ENCODE measurements around the gene ACP7.

ACP7 gene

GRCh38 chr19:39099341-39099740, 15.2 kb downstream of the ACP7 start:
- H3F3A ChIP-seq (ENCODE audit: insufficient read depth, low read length): no peaks in the 10 kb centered on the region
- no peak overlapping the region for H3K27ac ChIP-seq (ENCODE audit: low read length)
- no peaks in the 10 kb centered on the region for H3K36me3 ChIP-seq (replicated peaks; ENCODE audit: insufficient read depth, low read length)
- H3K4me3 ChIP-seq (ENCODE audit: low read length): no peak overlapping the region
- H3K79me2 ChIP-seq (ENCODE audit: low read length): no peaks in the 10 kb centered on the region
- H3K9me3 ChIP-seq (replicated peaks; ENCODE audit: insufficient read depth, low read length): no peaks in the 10 kb centered on the region
- TF ChIP-seq EZH2phosphoT487 (IDR thresholded peaks at IDR 0.05; ENCODE audit: low read length): no peak
- no peak for TF ChIP-seq EZH2 (optimal IDR thresholded peaks at IDR 0.05; ENCODE audit: low read depth, low read length)
- TF ChIP-seq, protein P1, sequence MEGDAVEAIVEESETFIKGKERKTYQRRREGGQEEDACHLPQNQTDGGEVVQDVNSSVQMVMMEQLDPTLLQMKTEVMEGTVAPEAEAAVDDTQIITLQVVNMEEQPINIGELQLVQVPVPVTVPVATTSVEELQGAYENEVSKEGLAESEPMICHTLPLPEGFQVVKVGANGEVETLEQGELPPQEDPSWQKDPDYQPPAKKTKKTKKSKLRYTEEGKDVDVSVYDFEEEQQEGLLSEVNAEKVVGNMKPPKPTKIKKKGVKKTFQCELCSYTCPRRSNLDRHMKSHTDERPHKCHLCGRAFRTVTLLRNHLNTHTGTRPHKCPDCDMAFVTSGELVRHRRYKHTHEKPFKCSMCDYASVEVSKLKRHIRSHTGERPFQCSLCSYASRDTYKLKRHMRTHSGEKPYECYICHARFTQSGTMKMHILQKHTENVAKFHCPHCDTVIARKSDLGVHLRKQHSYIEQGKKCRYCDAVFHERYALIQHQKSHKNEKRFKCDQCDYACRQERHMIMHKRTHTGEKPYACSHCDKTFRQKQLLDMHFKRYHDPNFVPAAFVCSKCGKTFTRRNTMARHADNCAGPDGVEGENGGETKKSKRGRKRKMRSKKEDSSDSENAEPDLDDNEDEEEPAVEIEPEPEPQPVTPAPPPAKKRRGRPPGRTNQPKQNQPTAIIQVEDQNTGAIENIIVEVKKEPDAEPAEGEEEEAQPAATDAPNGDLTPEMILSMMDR (IDR thresholded peaks at IDR 0.05; ENCODE audit: low read length): no peak
- no peak overlapping the region for H3K4me2 ChIP-seq (ENCODE audit: low read depth, low read length)
- no peaks in the 10 kb centered on the region for H3K4me1 ChIP-seq (ENCODE audit: low read length)
- no peak overlapping the region for H3K9ac ChIP-seq (ENCODE audit: low read length)
- no peak overlapping the region for H2AFZ ChIP-seq (ENCODE audit: low read length)
- H3K27me3 ChIP-seq (replicated peaks; ENCODE audit: insufficient read depth, low read length): peaks cover 72% of the 10 kb centered on the region
- H3K9me2 ChIP-seq (replicated peaks; ENCODE audit: insufficient read depth, low read length): no peaks in the 10 kb centered on the region
- H4K20me1 ChIP-seq (ENCODE audit: insufficient read depth, low read length): no peaks in the 10 kb centered on the region
- DNase-seq: no peak

DNA sequence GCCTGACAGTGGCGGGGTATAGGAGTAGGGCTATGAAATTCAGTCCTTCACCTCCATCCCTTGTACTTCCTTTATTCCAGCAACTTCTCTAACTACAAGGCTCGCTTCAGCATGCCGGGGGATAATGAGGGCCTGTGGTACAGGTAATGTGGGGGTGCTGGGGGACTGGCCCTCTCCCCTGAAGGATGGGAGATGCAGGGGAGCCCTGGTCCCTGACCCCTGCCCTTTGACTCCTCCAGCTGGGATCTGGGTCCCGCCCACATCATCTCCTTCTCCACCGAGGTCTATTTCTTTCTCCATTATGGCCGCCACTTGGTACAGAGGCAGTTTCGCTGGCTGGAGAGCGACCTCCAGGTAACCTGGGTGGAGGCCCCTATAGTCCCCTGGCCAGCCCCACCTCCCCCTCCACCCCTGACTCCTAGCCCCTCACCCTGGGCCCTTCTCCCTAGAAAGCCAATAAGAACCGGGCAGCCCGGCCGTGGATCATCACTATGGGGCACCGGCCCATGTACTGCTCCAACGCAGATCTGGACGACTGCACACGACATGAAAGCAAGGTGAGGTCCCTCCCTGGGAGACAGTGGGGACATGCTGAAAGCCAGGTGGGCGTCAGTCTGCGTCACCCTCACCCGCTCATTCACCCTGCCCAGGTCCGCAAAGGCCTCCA, 16.5 kb downstream of the ACP7 start:
- Histone ChIP-seq H3K4me1 (ENCODE audit: low read length) (no peaks in the 10 kb centered on the region), H3K9me2 (replicated peaks; ENCODE audit: insufficient read depth, low read length) (no peaks in the 10 kb centered on the region), H3F3A (ENCODE audit: insufficient read depth, low read length) (no peaks in the 10 kb centered on the region), H3K79me2 (ENCODE audit: low read length) (no peaks in the 10 kb centered on the region), H3K27me3 (replicated peaks; ENCODE audit: insufficient read depth, low read length) (peaks cover 74% of the 10 kb centered on the region), H3K4me2 (ENCODE audit: low read depth, low read length) (no peak overlapping the region), H2AFZ (ENCODE audit: low read length) (no peak overlapping the region), H3K27ac (ENCODE audit: low read length) (no peak overlapping the region), H4K20me1 (ENCODE audit: insufficient read depth, low read length) (no peaks in the 10 kb centered on the region), H3K9me3 (replicated peaks; ENCODE audit: insufficient read depth, low read length) (no peaks in the 10 kb centered on the region), H3K36me3 (replicated peaks; ENCODE audit: insufficient read depth, low read length) (no peaks in the 10 kb centered on the region), H3K9ac (ENCODE audit: low read length) (no peak overlapping the region), H3K4me3 (ENCODE audit: low read length) (no peak overlapping the region)
- TF ChIP-seq, protein P1 (IDR thresholded peaks at IDR 0.05; ENCODE audit: low read length): no peak
- no peak for TF ChIP-seq EZH2phosphoT487 (IDR thresholded peaks at IDR 0.05; ENCODE audit: low read length)
- DNase-seq: no peak

DNA sequence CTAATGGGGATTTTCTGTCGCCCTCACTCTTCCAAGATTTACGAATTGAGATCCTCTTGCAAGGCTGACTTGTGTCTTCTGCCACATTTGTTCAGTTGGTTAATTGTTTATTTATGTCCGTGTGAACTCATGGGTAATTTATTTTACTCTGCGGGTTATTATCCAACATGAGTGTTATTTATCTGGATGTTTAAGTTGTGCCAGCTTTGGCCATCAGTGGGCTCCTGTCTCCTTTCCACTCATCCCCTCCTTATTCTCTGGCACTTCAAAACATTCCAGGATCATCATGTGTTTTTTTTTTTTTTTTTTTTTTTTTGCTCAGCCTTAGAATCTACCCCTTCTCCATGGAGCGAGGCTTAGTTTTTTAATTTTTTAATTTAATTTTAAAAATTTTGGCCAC, 19.0 kb downstream of the ACP7 start:
- no peaks in the 10 kb centered on the region for H3K4me1 ChIP-seq (ENCODE audit: low read length)
- peaks cover 74% of the 10 kb centered on the region for H3K27me3 ChIP-seq (replicated peaks; ENCODE audit: insufficient read depth, low read length)
- no peaks in the 10 kb centered on the region for H3K79me2 ChIP-seq (ENCODE audit: low read length)
- no peak overlapping the region for H3K27ac ChIP-seq (ENCODE audit: low read length)
- H3K4me3 ChIP-seq (ENCODE audit: low read length): no peak overlapping the region
- no peaks in the 10 kb centered on the region for H3F3A ChIP-seq (ENCODE audit: insufficient read depth, low read length)
- no peaks in the 10 kb centered on the region for H3K36me3 ChIP-seq (replicated peaks; ENCODE audit: insufficient read depth, low read length)
- H4K20me1 ChIP-seq (ENCODE audit: insufficient read depth, low read length): no peaks in the 10 kb centered on the region
- no peaks in the 10 kb centered on the region for H3K9me3 ChIP-seq (replicated peaks; ENCODE audit: insufficient read depth, low read length)
- DNase-seq: no peak
- no peak overlapping the region for H3K9ac ChIP-seq (ENCODE audit: low read length)
- H2AFZ ChIP-seq (ENCODE audit: low read length): no peak overlapping the region
- H3K9me2 ChIP-seq (replicated peaks; ENCODE audit: insufficient read depth, low read length): no peaks in the 10 kb centered on the region
- no peak overlapping the region for H3K4me2 ChIP-seq (ENCODE audit: low read depth, low read length)
- no peak for TF ChIP-seq EZH2phosphoT487 (IDR thresholded peaks at IDR 0.05; ENCODE audit: low read length)
- TF ChIP-seq, protein P1 (IDR thresholded peaks at IDR 0.05; ENCODE audit: low read length): no peak
- TF ChIP-seq EZH2 (optimal IDR thresholded peaks at IDR 0.05; ENCODE audit: low read depth, low read length): no peak
